Stomach (tissue), 4 donors: ENCODE data around the gene TPP1.

ENCODE experiments used
- CTCF ChIP-seq, 7 experiments: fragments of 450-650 bp in 4 of 7; fragments of 200-600 bp in 3 of 7; sonication (generic) in 3 of 7; IDR thresholded peaks; one replicate each; pipeline ENCODE4 v1.5.1; 2016 to 2019; ENCODE audit warnings: antibody characterized with exemption in 7 of 7, control low read depth in 2 of 7, mild to moderate bottlenecking in 1 of 7
- POLR2A ChIP-seq, 4 donors: fragments of 450-650 bp; IDR thresholded peaks; one replicate each; pipeline ENCODE4 v1.6.1; 2016; ENCODE audit warnings: antibody characterized with exemption in 4 of 4, control low read depth in 2 of 4, mild to moderate bottlenecking in 1 of 4, moderate library complexity in 1 of 4
- POLR2AphosphoS5 ChIP-seq, 3 donors: sonication (generic); formaldehyde crosslinking; IDR thresholded peaks; one replicate each; pipeline ENCODE4 v1.6.1; 2016; ENCODE audit warnings: antibody characterized with exemption in 3 of 3

GRCh38 chr11:6630632-6631291 lies 11.5 kb upstream of the TPP1 start:
- TF ChIP-seq CTCF (IDR thresholded peaks at IDR 0.05) (no peak), POLR2AphosphoS5 (IDR thresholded peaks at IDR 0.05) (no peak), POLR2A (IDR thresholded peaks at IDR 0.05) (no peak)
